H9 (cell line): ENCODE measurements around the gene ITGB2. TPM values are rescaled to one million over a fixed set of nuclear protein-coding genes. Genes with fewer than 3 reads are reported as not detected.

Source experiments
- DNase-seq: peaks from one replicate; pipeline ENCODE4 v3.0.0-alpha.2; 2017
- H2AFZ ChIP-seq: one replicate; pipeline ENCODE4 v1.6.1; 2013; ENCODE audit warnings: mild to moderate bottlenecking, low read length, control low read depth, moderate library complexity
- H2AK5ac ChIP-seq: 2 replicates; pipeline ENCODE4 v1.6.1; 2013; ENCODE audit warnings: low read length, control low read depth, mixed read lengths; ENCODE audit not compliant: insufficient read length
- H2BK120ac ChIP-seq: one replicate; pipeline ENCODE4 v1.6.1; 2013; ENCODE audit warnings: low read depth, mild to moderate bottlenecking, low read length, control low read depth, inconsistent platforms; ENCODE audit not compliant: poor library complexity, severe bottlenecking
- H2BK12ac ChIP-seq: 2 replicates; pipeline ENCODE4 v1.6.1; 2013; ENCODE audit warnings: low read length, control low read depth, mixed read lengths, low read depth; ENCODE audit not compliant: insufficient read length
- H2BK15ac ChIP-seq: 2 replicates; pipeline ENCODE4 v1.6.1; 2013; ENCODE audit warnings: low read depth, low read length, control low read depth
- H2BK20ac ChIP-seq: one replicate; pipeline ENCODE4 v1.6.1; 2013; ENCODE audit warnings: low read depth, mild to moderate bottlenecking, low read length, control low read depth, inconsistent platforms; ENCODE audit not compliant: poor library complexity, severe bottlenecking
- H2BK5ac ChIP-seq: 2 replicates; pipeline ENCODE4 v1.6.1; 2013; ENCODE audit warnings: low read length, control low read depth, mixed read lengths; ENCODE audit not compliant: insufficient read length
- H3K14ac ChIP-seq: 2 replicates; pipeline ENCODE4 v1.6.1; 2013; ENCODE audit warnings: low read length, control low read depth; ENCODE audit not compliant: insufficient read depth
- H3K18ac ChIP-seq: 2 replicates; pipeline ENCODE4 v1.6.1; 2013; ENCODE audit warnings: low read depth, mild to moderate bottlenecking, mixed read lengths, low read length, control low read depth; ENCODE audit not compliant: insufficient read length
- H3K23ac ChIP-seq: 2 replicates; pipeline ENCODE4 v1.6.1; 2013; ENCODE audit warnings: low read length, control low read depth, mixed read lengths, low read depth; ENCODE audit not compliant: insufficient read length
- H3K23me2 ChIP-seq: 2 replicates; pipeline ENCODE4 v1.6.1; 2013; ENCODE audit warnings: low read depth, mild to moderate bottlenecking, mixed read lengths, low read length, control low read depth; ENCODE audit not compliant: insufficient read length, poor library complexity, severe bottlenecking
- H3K27ac ChIP-seq: 2 replicates; pipeline ENCODE4 v1.5.1; 2013; ENCODE audit warnings: low read length, control low read depth, mixed read lengths, low read depth; ENCODE audit not compliant: insufficient read length
- H3K27me3 ChIP-seq: 2 replicates; pipeline ENCODE4 v1.6.1; 2013; ENCODE audit warnings: low read length, control low read depth, inconsistent platforms; ENCODE audit not compliant: insufficient read depth
- H3K4ac ChIP-seq: 2 replicates; pipeline ENCODE4 v1.6.1; 2013; ENCODE audit warnings: low read depth, mild to moderate bottlenecking, control low read depth, inconsistent platforms, low read length, moderate library complexity
- H3K4me1 ChIP-seq: 2 replicates; pipeline ENCODE4 v1.6.1; 2013; ENCODE audit warnings: low read length, control low read depth, inconsistent platforms; ENCODE audit not compliant: insufficient read depth
- H3K4me2 ChIP-seq: 2 replicates; pipeline ENCODE4 v1.6.1; 2013; ENCODE audit warnings: low read length, control low read depth, mixed read lengths; ENCODE audit not compliant: insufficient read length, insufficient read depth
- H3K56ac ChIP-seq: 2 replicates; pipeline ENCODE4 v1.6.1; 2013; ENCODE audit warnings: low read depth, mild to moderate bottlenecking, mixed read lengths, low read length, control low read depth; ENCODE audit not compliant: insufficient read length
- H3K79me1 ChIP-seq: 2 replicates; pipeline ENCODE4 v1.6.1; 2013; ENCODE audit warnings: low read depth, mild to moderate bottlenecking, moderate library complexity, low read length, control low read depth, inconsistent platforms; ENCODE audit not compliant: insufficient read depth, poor library complexity, severe bottlenecking
- H3K79me2 ChIP-seq: 2 replicates; pipeline ENCODE4 v1.6.1; 2013; ENCODE audit warnings: low read length, control low read depth, inconsistent platforms; ENCODE audit not compliant: insufficient read depth
- H3K9ac ChIP-seq: 2 replicates; pipeline ENCODE4 v1.6.1; 2013; ENCODE audit warnings: low read length, control low read depth, mixed read lengths; ENCODE audit not compliant: insufficient read length; ENCODE audit errors: extremely low read depth
- H3K9me3 ChIP-seq: one replicate; pipeline ENCODE4 v1.6.1; 2013; ENCODE audit warnings: low read depth, low read length, inconsistent platforms; ENCODE audit not compliant: control insufficient read depth
- H3T11ph ChIP-seq: one replicate; pipeline ENCODE4 v1.6.1; 2013; ENCODE audit warnings: mild to moderate bottlenecking, low read length, control low read depth, inconsistent platforms
- H4K20me1 ChIP-seq: one replicate; pipeline ENCODE4 v1.6.1; 2013; ENCODE audit not compliant: control insufficient read depth, insufficient read length, insufficient read depth
- H4K5ac ChIP-seq: 2 replicates; pipeline ENCODE4 v1.6.1; 2013; ENCODE audit warnings: low read depth, mild to moderate bottlenecking, mixed read lengths, low read length, control low read depth; ENCODE audit not compliant: insufficient read length
- H4K8ac ChIP-seq: replicated peaks from 2 replicates; pipeline ENCODE4 v1.6.1; 2013; ENCODE audit warnings: low read length, control low read depth, mixed read lengths, low read depth; ENCODE audit not compliant: insufficient read length
- H4K91ac ChIP-seq: 2 replicates; pipeline ENCODE4 v1.6.1; 2013; ENCODE audit warnings: low read depth, mild to moderate bottlenecking, moderate library complexity, mixed read lengths, low read length, control low read depth; ENCODE audit not compliant: insufficient read length
- H3K27ac Mint-ChIP-seq, 3 experiments: 2 replicates in 2 of 3; 3 replicates in 1 of 3; pipeline ENCODE4 v1.8.0; 2020 to 2021; ENCODE audit warnings: mixed read lengths in 3 of 3, mild to moderate bottlenecking in 1 of 3, moderate library complexity in 1 of 3
- H3K27me3 Mint-ChIP-seq: 2 replicates; pipeline ENCODE4 v1.8.0; 2021; ENCODE audit warnings: low read depth, mild to moderate bottlenecking, moderate library complexity, mixed read lengths
- H3K36me3 Mint-ChIP-seq, 3 experiments: 2 replicates in 2 of 3; 3 replicates in 1 of 3; pipeline ENCODE4 v1.8.0; 2020 to 2021; ENCODE audit warnings: low read depth in 3 of 3, mixed read lengths in 3 of 3; ENCODE audit not compliant: insufficient read depth in 1 of 3
- H3K4me1 Mint-ChIP-seq, 2 experiments: 2 replicates each; pipeline ENCODE4 v1.8.0; 2020; ENCODE audit warnings: mixed read lengths in 2 of 2
- H3K4me3 Mint-ChIP-seq, 2 experiments: 2 replicates in 1 of 2; 3 replicates in 1 of 2; pipeline ENCODE4 v1.8.0; 2020 to 2021; ENCODE audit warnings: mild to moderate bottlenecking in 2 of 2, mixed read lengths in 2 of 2, moderate library complexity in 1 of 2
- H3K9me3 Mint-ChIP-seq, 2 experiments: 2 replicates in 1 of 2; 3 replicates in 1 of 2; pipeline ENCODE4 v1.8.0; 2020; ENCODE audit warnings: mild to moderate bottlenecking in 2 of 2, mixed read lengths in 2 of 2, moderate library complexity in 1 of 2
- WGBS: extraction: QIAGEN DNeasy Blood & Tissue Kit; methylation state at CpG from one replicate; pipeline ENCODE4 v1.1.7; 2013; ENCODE audit warnings: missing lambda C conversion rate, low lambda C conversion rate, mixed read lengths; ENCODE audit not compliant: insufficient read length; ENCODE audit errors: extremely low coverage; 5-methylcytosine and 5-hydroxymethylcytosine counted together
- total RNA-seq: library from RNA; stranded (reverse); gene quantifications from 2 replicates; pipeline ENCODE4 v1.2.1, GENCODE V29; 2021
- TF ChIP-seq, protein P1 (sequence below): fragments of 200-600 bp; sonication (generic); conservative IDR thresholded peaks from 3 replicates; pipeline ENCODE4 v1.8.0; 2021; ENCODE audit warnings: antibody characterized with exemption, mild to moderate bottlenecking

ITGB2 gene
- total RNA-seq, 1 experiment from 2014 or later, result 1.1 TPM

DNA sequence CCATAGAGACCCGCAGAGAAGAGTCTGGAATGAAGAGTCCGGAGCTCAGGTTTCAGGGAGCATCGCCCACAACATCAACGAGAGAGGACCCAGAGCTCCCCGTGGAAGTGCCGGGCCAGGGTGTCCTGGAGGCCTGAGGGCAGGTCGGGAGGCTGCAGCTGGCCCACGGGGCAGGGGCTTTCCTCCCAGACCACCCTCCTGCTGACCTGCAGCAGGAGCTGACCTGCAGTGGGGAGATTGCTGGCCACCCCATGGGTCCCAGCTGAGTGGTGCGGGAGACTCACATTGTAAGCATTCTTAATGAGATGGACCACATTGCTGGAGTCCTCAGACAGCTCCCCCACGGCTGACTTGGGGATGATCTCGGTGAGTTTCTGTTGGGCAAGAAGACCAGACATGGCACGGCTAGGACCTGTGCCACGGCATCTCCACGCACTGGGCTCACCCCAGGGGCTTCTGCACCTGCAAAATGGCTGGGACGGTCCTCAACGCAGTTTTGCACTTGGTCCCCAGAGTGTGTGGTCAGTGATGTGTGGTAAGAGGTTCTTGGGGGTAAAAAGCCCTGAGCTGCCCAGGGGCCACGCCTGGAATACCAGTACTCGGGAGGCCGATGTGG is 25.9 kb downstream of the ITGB2 start:
- Histone ChIP-seq H3K9me3 (no peaks in the 10 kb centered on the region), H2BK5ac (no peak overlapping the region), H3K18ac (no peak overlapping the region), H2BK120ac (no peak overlapping the region), H4K5ac (no peak overlapping the region), H4K20me1 (no peaks in the 10 kb centered on the region), H3K27ac (no peak overlapping the region), H3K4me2 (no peak overlapping the region), H3K23me2 (no peaks in the 10 kb centered on the region), H3K9ac (no peak overlapping the region), H2AFZ (no peak overlapping the region), H3K4me1 (no peaks in the 10 kb centered on the region; the same call in 1 of the 2 replicates), H3T11ph (no peak overlapping the region), H2BK12ac (no peak overlapping the region), H2BK20ac (no peak overlapping the region), H3K56ac (no peak overlapping the region), H4K8ac (no peak overlapping the region), H3K4ac (no peak overlapping the region), H3K23ac (no peak overlapping the region), H3K14ac (no peak overlapping the region), H2AK5ac (no peak overlapping the region), H3K27me3 (no peaks in the 10 kb centered on the region), H3K79me1 (no peaks in the 10 kb centered on the region), H2BK15ac (no peak overlapping the region), H3K79me2 (no peaks in the 10 kb centered on the region), H4K91ac (no peak overlapping the region)
- Mint-ChIP-seq H3K4me3 (no peak overlapping the region), H3K27ac (peak overlapping the region in 1 of 3 experiments; percentile 89; a peak in 1 of 7 replicates), H3K4me1 (peaks cover 10 to 16% of the 10 kb centered on the region in 2 experiments), H3K36me3 (no peaks in the 10 kb centered on the region), H3K27me3 (peaks cover 10% of the 10 kb centered on the region), H3K9me3 (no peaks in the 10 kb centered on the region; a peak in 1 of 5 replicates)
- no peak for DNase-seq
- TF ChIP-seq, protein P1, sequence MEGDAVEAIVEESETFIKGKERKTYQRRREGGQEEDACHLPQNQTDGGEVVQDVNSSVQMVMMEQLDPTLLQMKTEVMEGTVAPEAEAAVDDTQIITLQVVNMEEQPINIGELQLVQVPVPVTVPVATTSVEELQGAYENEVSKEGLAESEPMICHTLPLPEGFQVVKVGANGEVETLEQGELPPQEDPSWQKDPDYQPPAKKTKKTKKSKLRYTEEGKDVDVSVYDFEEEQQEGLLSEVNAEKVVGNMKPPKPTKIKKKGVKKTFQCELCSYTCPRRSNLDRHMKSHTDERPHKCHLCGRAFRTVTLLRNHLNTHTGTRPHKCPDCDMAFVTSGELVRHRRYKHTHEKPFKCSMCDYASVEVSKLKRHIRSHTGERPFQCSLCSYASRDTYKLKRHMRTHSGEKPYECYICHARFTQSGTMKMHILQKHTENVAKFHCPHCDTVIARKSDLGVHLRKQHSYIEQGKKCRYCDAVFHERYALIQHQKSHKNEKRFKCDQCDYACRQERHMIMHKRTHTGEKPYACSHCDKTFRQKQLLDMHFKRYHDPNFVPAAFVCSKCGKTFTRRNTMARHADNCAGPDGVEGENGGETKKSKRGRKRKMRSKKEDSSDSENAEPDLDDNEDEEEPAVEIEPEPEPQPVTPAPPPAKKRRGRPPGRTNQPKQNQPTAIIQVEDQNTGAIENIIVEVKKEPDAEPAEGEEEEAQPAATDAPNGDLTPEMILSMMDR, result no peak
- whole genome bisulfite sequencing, result no CpG with 5 or more reads among the region's 19 CpGs
